Smooth muscle cell of the brain vasculature (primary cell): Measurements from ENCODE around the gene NT5DC1.

Experiments
- DNase-seq: peaks from one replicate; pipeline ENCODE4 v3.0.0-alpha.2; 2012; ENCODE audit warnings: low read depth, low spot score

Gene NT5DC1

DNA sequence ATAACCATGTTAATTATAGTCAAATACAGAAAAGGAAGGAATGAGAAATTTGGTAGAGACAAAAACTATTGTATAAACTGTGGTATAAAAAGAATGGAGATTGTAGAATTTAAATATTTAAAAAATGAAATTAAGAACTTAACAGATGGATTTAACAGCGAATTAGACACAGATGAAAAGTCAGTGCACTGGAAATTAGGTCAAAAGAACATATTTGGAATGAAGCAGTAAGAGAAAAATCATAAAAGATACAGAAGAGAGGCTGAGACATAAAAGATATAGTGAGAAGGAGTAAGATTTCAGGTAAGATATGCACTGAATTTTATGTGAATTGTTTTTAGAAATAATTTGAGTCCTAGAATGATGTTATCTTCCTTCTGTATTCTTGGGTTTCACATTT is 139.2 kb downstream of the NT5DC1 start:
- no peak for DNase-seq

DNA sequence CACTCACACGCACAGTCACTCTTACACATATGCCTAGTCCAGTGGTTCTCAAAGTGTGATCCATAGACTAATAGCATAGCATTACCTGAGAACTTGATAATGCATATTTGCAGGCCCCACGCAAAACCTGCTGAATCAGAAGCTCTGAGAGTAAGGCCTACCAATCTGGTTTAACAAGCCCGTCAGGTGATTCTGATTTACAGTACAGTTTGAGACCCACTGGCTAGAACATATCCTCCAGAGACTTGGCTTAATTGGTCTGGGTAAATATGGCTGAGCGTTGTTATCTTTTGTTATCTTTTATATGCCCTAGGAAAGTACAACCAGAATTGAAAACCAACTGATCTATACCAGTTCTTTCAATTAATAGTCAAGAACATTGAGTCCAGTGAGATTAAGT is 143.6 kb downstream of the NT5DC1 start:
- no peak for DNase-seq

DNA sequence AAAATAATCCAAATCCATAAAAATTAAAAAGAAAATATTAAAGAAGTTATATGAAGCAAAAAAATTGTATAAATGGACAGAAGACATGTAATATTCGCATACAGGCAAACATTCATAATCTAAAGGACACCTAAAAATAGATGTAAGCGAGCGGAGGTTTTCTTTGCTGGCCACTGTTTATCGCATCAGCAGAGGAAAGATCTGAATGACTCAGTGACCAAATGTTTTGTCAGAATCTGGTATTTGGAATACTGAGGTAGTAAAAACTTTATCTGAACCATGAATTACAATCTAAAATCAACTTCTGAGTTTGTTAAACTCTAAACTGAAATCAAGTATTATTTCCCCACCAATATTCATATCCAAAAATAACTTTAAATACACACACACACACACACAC is 145.4 kb downstream of the NT5DC1 start:
- no peak for DNase-seq

DNA sequence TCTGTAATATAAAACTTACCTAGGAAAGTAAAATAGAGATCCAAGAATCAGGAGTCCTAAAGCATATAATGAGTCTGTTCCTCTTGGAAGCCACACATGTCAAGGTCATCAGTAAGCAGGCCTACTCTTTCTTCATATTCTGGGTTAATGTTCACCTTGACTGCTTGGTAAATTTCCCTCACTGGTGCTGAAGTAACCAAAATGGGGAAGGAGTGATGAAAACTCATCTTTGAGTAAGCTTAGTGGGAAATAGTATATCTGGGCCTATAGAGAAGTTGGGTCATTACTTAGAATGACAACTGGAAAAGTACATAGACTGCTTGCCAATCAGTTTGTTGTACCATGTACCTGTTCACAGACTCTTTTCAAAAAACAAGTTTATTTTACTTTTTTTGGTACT is 146.6 kb downstream of the NT5DC1 start:
- DNase-seq, result no peak

DNA sequence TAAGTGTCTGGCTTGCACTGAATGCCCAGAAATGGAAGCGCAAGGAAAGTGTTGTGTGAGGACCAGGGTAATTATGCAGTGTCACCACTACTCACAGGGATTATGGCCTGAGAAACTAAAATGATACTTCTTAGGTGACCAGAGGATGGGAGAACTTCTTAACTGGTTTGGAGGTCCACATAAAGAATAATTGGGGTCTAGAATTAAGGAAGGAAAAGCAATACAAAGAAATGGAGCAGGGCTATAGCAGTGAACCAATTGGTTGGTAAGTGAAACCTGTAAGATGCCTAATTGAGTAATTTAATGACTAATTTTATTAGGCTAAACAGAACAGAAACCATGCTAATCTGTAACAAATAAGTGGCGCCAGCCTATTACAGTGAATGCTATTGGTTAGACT is 147.9 kb downstream of the NT5DC1 start:
- no peak for DNase-seq

DNA sequence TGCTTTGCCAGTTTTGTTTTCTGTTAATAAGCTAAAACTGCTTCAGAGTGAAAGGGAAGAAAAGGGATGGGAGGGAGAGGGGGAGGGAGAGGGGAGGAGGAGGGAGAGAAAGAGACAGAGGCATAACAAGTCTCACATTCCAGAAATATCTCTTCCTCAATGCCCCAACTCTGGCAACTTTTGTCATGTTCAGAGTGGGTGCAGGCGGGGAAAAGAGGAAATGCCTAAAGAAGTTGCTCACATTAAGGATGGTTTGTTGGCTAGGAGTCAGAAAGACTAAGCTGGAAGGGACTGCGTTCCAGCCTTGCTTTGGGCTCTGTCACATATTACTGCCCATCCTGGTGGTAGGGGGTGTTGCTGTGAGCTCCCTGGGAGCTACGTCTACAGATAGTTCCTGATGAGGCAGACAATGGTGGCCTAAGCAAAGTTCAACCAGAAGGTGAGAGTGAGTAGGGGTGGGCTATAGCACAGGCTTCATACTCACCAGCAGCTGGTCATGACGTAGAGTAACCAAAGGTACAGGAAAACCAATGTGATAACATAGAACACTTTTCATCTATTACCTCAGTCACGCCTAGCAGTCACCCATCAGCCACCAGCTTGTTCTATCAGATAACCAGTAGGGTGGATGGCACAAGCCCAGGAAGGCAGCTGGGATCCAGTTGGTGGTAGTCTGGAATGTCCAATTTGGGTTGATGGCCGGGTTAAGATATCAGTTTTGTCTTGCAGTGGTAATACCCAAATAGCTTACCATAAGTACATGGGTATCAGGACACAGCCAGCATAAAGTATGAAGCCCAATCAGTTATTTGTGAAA is 151.1 kb downstream of the NT5DC1 start:
- DNase-seq, result no peak

DNA sequence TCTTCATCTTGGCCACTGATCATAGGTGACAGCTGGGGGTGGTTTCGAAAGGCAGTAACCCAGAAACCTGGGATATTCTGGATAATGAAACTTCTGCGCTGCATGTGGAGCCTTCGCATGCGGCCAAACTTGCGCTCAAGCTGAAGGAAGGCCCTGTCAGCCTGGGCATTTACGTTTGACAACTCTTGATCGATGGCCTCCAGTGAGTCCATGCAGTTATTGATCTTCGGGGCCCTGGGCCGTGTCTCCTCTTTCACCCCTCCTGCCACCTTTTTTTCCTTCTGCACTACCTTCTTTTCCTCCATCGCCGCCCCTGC is 152.5 kb downstream of the NT5DC1 start:
- DNase-seq, result no peak

DNA sequence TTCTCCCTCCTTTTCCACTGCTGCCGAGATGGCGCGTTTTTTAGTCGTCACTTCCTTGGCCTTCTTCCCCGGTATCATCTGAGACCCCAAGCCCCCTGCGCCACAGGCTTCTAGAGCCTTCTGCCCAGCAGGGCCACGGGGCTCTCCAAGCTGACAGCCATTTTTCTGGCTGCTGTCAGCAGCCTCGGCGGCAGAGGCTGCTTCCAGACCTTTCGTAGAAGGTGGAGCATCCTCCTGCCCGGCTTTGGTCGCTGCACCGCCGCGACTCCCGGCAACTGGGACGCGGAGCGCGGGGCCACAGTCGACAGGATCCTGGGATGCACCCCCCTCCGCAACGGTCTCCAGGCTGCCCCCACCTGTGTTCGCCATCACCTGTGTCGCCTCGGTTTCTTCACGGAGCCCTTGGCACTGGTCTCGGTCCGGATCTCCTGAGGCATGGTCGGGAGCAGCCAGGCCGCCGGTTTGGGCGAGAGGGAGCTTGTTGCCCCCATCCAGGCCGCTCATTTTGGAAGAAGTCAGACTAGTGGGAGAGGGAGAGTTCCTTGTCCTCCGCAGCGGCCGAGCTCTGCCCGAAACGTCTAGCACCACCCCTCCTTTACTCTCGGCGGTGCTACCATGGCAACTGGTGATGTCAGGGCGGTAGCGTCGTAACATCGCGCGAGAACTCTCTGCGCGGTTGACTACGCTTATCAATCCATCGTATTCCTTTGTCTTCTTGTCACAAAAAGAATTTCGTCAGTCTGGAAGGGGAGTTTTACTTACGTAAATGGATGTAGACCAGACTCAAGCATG is 153.0 kb downstream of the NT5DC1 start, which contains the start of gene TSPYL4:
TSPYL4 (minus strand) TSS at position 571 of the 792 bp plus-strand sequence; CDS start at position 504, 67 bp downstream.
- DNase-seq, result peak; percentile 89

DNA sequence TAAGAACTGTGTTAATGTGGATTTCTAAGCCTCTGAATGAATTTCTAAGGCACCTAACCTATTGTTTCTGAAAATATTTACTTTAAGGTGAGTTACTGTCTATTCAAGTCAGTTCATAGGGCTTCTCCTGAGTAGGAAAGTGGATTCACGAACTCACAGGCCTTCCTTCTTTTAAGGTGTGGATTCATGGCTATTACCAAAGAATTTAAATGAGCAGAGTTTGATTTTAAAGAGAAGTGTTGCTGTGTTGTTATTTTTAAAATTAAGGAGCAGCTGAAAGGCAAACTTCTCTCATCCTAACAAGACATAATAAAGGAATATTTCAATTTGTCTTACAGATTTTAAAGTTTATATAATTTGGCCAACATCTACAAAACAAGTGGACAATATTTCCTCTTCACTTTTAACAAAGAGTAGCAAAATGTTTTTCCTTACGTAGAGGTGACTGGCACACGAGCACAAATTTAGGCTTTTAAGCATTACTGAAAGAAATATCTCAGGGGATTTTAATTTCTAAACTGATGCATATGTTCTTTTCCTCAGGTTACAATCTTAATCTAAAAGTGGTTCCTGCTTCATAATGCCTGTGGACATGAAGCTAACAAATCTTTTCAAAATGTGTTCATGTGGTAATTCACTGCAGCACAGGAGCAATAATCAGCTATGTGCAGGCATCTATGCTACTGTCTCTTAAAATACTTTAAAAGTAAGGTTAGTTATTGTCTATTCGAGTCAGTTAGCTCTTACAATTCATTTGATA is 153.8 kb downstream of the NT5DC1 start:
- DNase-seq, result no peak

DNA sequence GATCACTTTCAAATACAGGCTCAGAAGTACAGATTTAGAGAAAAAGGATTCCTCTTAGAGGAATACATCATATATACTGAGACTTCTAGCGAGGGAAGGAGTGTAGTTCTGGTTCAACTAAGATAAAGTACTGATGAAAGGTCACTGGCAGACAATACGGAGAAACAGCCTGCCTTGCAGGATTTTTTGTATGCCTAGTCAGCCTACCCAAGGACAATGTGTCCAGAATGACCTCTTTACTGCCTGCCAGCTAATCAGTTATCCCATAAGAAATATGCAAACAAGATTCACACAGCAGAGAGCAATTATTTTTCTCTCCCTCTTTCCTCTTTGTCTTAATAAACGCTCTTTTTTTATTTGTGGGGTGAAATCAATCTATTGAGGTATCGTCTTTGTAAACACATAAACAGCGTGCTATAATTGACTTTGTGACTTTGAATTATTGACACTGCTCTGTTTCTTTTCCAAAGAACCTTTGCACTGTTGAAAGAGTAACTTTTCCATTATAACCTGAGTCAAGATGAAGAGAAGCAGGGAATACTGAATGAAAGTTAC is 154.7 kb downstream of the NT5DC1 start:
- no peak for DNase-seq

DNA sequence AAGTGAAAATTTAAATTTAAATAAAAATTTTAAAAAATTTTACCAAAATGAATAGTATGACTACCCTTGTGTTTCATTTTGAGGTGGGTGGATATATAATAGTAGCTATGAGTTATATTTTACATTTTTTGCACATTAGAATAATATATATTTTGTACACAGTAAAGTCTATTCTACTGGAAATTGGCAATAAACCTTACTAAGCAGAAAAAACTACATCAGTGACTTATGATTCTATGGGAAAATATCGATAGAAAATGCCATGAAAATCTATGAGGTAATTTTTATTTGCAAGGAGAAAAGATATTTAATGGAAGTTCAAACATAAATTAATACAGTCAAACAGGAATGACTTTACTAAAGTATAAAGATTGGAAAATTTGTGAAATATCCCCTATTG is 156.0 kb downstream of the NT5DC1 start:
- DNase-seq, result no peak

DNA sequence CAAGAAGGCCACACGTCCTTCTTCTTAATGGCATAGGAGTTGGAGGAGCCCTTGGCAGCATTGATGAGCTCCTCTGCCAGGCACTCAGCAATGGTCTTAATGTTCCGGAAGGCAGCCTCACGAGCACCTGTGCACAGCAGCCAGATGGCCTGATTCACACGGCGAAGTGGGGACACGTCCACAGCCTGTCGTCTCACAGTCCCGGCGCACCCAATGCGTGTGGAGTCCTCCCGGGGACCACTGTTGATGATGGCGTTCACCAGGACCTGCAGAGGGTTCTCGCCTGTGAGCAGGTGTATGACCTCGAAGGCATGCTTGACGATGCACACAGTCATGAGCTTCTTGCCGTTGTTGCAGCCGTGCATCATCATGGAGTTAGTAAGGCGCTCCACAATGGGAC is 157.9 kb downstream of the NT5DC1 start:
- DNase-seq, result no peak

DNA sequence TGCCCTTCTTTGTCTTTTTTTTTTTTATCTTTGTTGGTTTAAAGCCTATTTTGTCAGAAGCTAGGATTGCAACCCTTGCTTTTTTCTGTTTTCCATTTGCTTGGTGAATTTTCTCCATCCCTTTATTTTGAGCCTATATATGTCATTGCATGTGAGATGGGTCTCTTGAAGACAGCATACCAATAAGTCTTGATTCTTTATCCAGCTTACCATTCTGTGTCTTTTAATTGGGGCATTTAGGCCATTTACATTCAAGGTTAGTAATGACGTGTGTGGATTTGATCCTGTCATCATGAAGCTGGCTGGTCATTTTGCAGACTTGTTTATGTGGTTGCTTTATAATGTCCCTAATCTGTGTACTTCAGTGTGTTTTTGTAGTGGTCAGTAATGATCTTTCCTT is 162.7 kb downstream of the NT5DC1 start:
- DNase-seq, result no peak

DNA sequence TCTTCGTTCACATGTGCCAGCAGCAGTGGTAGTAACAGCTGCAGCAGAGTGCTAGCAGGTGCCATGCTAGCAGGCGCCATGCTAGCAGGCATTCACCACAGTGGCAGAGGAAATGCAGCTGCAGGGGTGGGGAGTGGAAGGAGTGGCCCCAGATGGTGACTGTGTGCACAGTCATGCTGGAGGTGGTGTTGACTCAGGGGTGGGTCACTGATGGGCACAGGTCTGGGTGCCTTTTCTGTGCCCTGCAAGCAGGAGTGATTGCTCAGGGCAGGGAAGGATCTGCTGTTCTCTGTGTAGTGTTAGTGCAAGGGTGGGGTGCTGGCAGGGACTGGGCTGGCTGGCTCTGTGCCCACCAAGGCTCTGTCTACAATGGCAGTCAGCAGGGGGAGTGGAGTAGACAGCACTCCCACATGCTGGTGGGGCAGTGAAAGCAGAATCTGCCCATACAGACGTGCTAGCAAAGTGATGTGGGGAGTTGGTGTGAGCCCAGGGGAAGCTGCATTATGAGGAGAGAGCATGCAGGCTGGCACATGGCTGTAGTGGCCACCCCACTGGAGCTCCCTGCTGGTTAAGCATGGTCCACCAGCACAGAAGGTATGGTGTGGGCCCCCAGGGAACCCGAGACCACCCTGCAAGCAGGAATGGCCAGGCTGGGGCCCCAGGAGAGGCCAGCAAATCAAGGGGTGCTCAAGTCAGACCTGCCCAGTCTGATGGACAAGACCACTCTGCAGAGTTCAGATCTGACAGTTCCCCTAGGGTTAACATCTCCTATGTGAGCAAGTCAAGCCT is 164.6 kb downstream of the NT5DC1 start:
- DNase-seq, result no peak

DNA sequence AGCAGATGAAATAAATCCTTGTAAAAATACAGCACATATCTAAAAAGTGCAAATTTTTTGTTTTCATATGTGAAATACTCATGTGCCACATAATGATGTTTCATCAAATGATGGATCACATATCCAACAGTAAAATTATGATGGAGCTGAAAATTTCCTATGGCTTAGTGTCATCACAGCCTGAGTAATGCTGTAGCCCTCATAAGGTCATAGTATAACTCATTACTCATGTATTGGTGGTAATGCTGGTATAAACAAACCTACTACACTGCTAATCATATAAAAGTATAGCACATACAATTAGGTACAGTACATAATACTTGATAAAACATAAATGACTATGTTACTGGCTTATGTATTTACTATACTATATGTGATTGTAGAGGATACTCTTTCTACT is 166.2 kb downstream of the NT5DC1 start:
- no peak for DNase-seq

DNA sequence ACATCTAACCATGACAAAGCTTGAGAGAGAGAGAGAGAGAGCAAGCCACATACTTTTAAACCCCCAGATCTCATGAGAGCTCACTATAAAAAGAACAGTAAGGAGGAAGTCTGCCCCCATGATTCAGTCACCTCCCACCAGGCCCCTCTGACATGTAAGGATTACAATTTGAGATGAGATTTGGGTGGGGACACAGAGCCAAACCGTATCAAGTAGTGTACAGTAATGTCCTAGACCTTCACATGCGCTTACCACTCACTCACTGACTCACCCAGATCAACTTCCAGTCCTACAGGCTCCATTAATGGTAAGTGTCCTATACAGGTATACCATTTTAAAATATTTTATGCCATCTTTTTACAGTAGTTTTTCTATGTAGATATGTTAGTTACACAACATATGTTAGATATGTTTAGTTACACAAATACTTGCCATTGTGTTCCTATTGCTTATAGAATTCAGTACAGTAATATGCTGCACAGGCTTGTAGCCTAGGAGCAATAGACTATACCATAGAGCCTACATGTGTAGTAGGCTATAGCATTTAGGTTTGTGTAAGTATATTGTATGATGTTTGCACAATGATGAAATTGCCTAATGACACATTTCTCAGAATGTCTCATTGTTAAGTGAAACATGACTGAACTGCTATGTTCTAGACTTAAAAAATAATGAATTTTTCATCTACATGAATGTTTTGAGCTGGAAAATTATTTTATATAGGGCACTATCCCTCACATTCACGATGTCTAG is 167.4 kb downstream of the NT5DC1 start:
- DNase-seq, result no peak

DNA sequence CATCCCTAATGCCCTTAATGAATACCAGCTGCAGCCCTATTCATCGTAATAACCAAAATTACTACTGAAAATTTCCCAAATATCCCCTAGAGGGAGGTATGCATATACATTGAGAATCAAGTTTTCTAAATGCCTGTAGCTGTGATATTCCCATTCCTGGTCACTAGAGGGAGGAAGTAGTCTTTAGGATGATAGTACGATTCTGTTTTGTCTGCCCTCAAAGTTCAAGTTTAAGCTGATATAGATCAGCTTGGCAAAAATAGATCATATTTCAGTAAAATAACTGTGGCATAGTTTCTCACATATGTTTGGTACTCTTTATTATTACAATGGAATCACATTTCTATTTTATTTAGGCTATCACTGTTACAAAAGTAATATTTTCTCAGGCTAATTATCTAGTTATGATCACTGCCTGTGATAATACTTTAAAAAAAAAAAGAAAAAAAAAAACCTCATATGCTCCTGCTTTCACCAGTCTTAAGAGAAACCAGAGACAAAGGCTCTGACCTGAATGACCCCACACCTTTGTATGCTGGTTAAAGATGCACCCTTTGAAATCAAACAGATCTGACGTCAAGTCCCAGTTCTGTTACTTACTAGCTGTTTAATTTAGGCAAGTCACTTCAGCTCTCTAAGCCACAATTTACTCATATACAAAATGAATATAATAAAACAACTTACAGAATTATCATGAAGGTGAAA is 168.1 kb downstream of the NT5DC1 start:
- peak; percentile 55 for DNase-seq

DNA sequence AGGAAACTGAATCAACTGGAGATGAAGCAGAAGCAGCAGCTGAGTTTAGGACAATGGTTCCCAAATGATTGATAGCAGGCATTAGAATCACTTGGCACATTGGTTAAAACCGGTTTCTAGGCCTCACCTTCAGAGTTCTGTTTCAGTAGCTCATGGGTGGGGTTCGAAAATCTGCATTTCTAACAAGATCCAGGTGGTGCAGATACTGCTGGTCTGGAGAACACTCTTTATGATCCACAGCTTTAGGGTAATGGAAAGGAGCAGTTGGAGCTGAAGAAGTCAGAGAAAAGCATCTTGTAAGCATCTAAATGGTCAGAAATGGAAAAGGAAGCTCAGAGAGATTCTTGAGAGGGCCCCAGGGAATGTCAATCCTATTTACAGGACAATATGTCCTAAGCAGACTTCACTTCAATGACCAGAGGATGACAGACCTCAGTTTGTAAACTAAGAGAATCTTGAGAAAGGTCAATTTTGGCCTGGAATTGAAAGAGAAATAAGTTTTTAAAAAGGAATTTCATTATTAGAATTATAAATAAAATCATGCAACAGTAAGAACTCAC is 170.6 kb downstream of the NT5DC1 start:
- DNase-seq, result no peak

DNA sequence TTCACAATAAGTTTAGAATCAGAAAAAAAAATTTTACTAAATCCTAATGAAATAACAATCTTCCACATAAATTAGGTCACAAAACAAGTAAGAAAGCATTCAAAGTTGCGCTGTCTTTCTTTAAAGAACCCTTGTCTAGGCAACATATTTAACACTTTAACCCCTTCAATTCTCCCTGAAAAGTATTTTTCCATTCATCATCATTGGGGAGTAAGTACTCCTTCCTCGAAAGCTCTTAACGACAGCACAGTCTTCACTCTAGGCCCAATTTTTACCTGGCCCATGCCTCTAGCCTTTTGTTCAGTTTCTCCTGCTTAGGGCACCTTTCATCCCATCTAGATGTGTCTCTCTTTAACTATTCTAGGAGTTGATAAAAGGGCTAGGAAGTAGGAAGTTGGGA is 176.5 kb downstream of the NT5DC1 start:
- DNase-seq, result no peak

DNA sequence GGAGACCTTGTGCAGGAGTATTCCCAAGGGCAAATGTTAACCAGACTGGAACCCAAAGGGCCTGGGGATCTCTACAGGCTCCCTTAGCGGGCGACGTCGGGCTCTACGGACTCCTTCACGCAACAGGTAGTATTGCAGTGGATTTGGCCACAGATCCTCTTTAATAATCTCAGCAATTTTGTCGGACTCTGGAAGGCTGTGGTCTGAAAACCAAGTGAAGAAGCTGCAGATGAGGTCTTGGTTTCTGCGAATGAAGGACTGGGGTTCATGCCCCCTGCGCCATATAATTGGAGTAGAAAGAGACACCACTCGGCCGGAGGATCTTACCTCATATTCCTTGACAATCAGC is 177.8 kb downstream of the NT5DC1 start:
- DNase-seq, result no peak
